ENCODE measurements around the gene CAMTA1. TPM values are rescaled to one million over a fixed set of nuclear protein-coding genes. Genes with fewer than 3 reads are reported as not detected.

The CAMTA1 gene
- total RNA-seq, 1 donor from 2014 or later = 62.9 TPM

- Histone ChIP-seq H3K27me3 (no peaks in the 10 kb centered on the region), H3K36me3 (no peaks in the 10 kb centered on the region), H3K4me1 (peaks cover 17% of the 10 kb centered on the region), H3K27ac (no peak overlapping the region), H3K9me3 (no peaks in the 10 kb centered on the region), H3K4me3 (no peak overlapping the region)
- intact Hi-C loops (cut with DNase I) = no loop called here
- TF ChIP-seq, protein P1, sequence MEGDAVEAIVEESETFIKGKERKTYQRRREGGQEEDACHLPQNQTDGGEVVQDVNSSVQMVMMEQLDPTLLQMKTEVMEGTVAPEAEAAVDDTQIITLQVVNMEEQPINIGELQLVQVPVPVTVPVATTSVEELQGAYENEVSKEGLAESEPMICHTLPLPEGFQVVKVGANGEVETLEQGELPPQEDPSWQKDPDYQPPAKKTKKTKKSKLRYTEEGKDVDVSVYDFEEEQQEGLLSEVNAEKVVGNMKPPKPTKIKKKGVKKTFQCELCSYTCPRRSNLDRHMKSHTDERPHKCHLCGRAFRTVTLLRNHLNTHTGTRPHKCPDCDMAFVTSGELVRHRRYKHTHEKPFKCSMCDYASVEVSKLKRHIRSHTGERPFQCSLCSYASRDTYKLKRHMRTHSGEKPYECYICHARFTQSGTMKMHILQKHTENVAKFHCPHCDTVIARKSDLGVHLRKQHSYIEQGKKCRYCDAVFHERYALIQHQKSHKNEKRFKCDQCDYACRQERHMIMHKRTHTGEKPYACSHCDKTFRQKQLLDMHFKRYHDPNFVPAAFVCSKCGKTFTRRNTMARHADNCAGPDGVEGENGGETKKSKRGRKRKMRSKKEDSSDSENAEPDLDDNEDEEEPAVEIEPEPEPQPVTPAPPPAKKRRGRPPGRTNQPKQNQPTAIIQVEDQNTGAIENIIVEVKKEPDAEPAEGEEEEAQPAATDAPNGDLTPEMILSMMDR (IDR thresholded peaks at IDR 0.05) = no peak
- TF ChIP-seq POLR2AphosphoS5 (IDR thresholded peaks at IDR 0.05; ENCODE audit: insufficient read depth in 1 of 2, low read depth in 1 of 2) = no peak
- DNase-seq (ENCODE audit: extremely low spot score in 2 of 2) = no peak
Observed at GRCh38 chr1:7487766-7488474, 702.7 kb downstream of the CAMTA1 start.

DNA sequence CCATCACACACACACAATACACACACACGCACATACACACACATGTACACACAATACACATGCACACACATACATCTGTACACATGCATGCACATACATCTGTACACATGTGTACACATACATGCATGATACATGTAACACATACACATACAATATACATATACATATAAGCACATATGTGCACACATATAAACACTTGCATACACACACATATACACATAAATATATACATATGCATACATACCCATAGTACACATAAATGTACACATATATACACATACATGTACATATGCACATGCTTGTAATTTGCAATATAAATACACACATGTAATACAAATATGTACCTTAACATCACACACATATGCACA lies 703.2 kb downstream of the CAMTA1 start:
- no peaks in the 10 kb centered on the region for H3K9me3 ChIP-seq
- intact Hi-C loops (cut with DNase I) = no loop called here
- no peak for DNase-seq (ENCODE audit: extremely low spot score in 2 of 2)
- no peaks in the 10 kb centered on the region for H3K36me3 ChIP-seq
- H3K27ac ChIP-seq = no peak overlapping the region
- TF ChIP-seq POLR2AphosphoS5 (IDR thresholded peaks at IDR 0.05; ENCODE audit: insufficient read depth in 1 of 2, low read depth in 1 of 2) = no peak
- TF ChIP-seq, protein P1 (IDR thresholded peaks at IDR 0.05) = no peak
- no peak for TF ChIP-seq POLR2A (IDR thresholded peaks at IDR 0.05)
- no peaks in the 10 kb centered on the region for H3K27me3 ChIP-seq
- peaks cover 17% of the 10 kb centered on the region for H3K4me1 ChIP-seq
- H3K4me3 ChIP-seq = no peak overlapping the region

DNA sequence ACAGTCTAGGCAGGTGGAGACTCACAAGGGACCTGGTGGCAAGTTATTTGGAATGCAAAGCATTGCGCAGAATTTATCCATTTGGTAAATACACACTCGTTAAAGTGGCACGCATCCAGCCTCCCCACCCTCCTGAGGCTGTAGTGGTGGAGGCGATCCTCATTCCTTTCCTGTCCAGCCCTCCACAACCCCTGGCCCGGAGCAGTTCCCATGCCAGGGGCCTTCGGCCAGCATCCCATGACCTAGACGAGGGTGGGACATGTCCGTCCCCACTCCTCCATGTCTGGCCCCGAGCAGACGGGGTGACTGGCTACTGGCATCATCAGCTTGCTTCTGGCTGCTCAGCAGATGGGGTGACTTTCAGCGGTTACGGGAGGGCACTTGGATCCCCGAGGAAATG lies 704.3 kb downstream of the CAMTA1 start:
- no peak for DNase-seq (ENCODE audit: extremely low spot score in 2 of 2)
- Histone ChIP-seq H3K4me3 (no peak overlapping the region), H3K36me3 (no peaks in the 10 kb centered on the region), H3K9me3 (no peaks in the 10 kb centered on the region), H3K27ac (no peak overlapping the region), H3K4me1 (peaks cover 17% of the 10 kb centered on the region), H3K27me3 (no peaks in the 10 kb centered on the region)
- TF ChIP-seq POLR2A (IDR thresholded peaks at IDR 0.05) (no peak), POLR2AphosphoS5 (IDR thresholded peaks at IDR 0.05; ENCODE audit: insufficient read depth in 1 of 2, low read depth in 1 of 2) (no peak)
- TF ChIP-seq, protein P1 (IDR thresholded peaks at IDR 0.05) = no peak
- intact Hi-C loops (cut with DNase I) = no loop called here

DNA sequence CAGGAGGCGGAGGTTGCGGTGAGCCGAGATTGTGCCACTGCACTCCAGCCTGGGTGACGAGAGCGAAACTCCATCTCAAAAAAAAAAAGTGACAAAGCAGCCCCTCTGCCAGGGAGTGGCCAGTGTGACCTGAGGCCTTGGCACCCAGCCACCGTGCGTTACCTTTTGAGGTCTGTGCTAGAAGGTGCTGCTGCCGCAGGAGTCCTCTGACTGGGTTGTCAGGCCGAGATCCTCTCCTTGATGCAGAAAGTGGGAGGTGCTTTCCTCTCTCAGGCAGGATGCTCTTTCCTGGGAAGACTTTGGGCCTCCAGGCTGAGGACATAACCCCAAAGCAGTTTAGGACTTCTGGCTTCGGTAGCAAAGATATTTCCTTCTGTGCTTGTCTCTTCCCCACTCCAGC lies 705.3 kb downstream of the CAMTA1 start:
- Histone ChIP-seq H3K4me1 (peaks cover 17% of the 10 kb centered on the region), H3K36me3 (no peaks in the 10 kb centered on the region), H3K27me3 (no peaks in the 10 kb centered on the region), H3K4me3 (no peak overlapping the region), H3K9me3 (no peaks in the 10 kb centered on the region), H3K27ac (peak overlapping the region; percentile 58)
- intact Hi-C loops (cut with DNase I) = no loop called here
- no peak for TF ChIP-seq POLR2AphosphoS5 (IDR thresholded peaks at IDR 0.05; ENCODE audit: insufficient read depth in 1 of 2, low read depth in 1 of 2)
- TF ChIP-seq, protein P1 (IDR thresholded peaks at IDR 0.05) = no peak
- no peak for TF ChIP-seq POLR2A (IDR thresholded peaks at IDR 0.05)
- DNase-seq (ENCODE audit: extremely low spot score in 2 of 2) = no peak

DNA sequence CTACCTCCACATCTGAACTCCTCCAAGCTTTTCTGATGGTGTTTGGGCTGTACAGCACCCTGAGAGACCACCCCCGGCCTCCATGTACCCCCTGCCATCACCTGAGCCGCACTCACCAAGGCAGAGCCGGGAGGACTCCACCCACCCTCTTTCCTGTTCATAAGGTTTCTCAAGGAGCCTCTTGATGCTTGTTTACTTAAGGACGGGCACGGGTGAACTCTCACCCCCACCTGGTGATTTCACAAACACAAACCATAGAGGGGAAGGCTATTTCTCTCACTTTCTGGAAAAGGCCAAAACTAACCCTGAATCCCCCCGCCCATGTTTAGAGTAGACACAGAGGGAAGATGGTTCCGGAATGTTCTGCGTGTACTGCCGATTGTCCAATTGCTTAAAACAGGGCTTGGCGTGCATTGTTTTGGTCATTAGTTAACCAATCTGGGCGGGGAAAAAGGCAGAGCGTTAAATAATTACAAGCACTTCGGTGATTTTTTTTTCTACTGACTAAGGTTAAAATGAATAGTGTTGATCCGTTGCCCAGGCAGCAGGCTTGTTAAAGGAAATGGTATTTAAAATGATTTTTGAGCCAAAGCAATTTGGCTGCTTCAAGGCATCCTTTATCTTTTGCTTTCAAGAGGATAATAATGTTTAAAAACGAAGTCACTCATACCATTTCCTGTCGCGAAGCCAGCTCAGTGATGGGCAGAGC lies 706.0 kb downstream of the CAMTA1 start:
- Histone ChIP-seq H3K27me3 (no peaks in the 10 kb centered on the region), H3K9me3 (no peaks in the 10 kb centered on the region), H3K4me1 (peaks cover 17% of the 10 kb centered on the region), H3K27ac (peak overlapping the region; percentile 58), H3K4me3 (no peak overlapping the region), H3K36me3 (no peaks in the 10 kb centered on the region)
- TF ChIP-seq POLR2A (IDR thresholded peaks at IDR 0.05) = no peak
- TF ChIP-seq POLR2AphosphoS5 (IDR thresholded peaks at IDR 0.05; ENCODE audit: insufficient read depth in 1 of 2, low read depth in 1 of 2) = no peak
- TF ChIP-seq, protein P1 (IDR thresholded peaks at IDR 0.05) = no peak
- DNase-seq (ENCODE audit: extremely low spot score in 2 of 2) = no peak
- intact Hi-C loops (cut with DNase I) = no loop called here
